HG02642 (cell line): Measurements from ENCODE around the gene TRMT112.
A peak's percentile ranks its signal among the peaks of the same experiment; 100 is the strongest.
"Not testable (repeated sequence)": the region's sequence is repeated elsewhere in the genome, so short reads cannot be mapped to it uniquely, and the experiment has no call there.

Source experiments
- ATAC-seq: cut with Tn5 transposase; IDR thresholded peaks from one replicate; pipeline ENCODE4 v1.9.1; 2021; ENCODE audit warnings: mild to moderate bottlenecking; ENCODE audit not compliant: unreplicated experiment, poor library complexity

The TRMT112 gene

DNA sequence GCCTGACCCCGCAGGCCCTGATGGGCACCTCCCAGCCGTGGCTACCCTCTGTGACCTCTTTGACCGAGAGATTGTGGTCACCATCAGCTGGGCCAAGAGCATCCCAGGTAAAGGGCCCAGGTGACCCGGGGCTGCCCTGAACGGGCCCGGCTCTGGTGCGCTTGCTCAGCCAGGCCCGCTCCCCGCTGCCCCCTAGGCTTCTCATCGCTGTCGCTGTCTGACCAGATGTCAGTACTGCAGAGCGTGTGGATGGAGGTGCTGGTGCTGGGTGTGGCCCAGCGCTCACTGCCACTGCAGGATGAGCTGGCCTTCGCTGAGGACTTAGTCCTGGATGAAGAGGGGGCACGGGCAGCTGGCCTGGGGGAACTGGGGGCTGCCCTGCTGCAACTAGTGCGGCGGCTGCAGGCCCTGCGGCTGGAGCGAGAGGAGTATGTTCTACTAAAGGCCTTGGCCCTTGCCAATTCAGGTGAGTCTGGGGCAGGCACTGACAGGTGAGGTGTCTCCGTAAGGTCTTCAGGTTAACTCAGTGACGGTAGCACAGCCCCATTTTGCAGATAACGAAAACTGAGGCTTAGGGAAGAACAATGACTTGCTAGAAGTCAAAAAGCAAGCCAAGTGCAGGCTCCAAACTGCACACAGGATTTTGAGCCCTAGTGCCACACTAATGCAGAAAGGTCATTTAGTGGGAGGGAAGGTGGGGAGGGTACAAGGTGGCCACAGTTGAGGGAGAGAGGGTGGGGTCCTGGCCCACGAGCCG is 2.4 kb downstream of the TRMT112 start:
- ATAC-seq = no peak

DNA sequence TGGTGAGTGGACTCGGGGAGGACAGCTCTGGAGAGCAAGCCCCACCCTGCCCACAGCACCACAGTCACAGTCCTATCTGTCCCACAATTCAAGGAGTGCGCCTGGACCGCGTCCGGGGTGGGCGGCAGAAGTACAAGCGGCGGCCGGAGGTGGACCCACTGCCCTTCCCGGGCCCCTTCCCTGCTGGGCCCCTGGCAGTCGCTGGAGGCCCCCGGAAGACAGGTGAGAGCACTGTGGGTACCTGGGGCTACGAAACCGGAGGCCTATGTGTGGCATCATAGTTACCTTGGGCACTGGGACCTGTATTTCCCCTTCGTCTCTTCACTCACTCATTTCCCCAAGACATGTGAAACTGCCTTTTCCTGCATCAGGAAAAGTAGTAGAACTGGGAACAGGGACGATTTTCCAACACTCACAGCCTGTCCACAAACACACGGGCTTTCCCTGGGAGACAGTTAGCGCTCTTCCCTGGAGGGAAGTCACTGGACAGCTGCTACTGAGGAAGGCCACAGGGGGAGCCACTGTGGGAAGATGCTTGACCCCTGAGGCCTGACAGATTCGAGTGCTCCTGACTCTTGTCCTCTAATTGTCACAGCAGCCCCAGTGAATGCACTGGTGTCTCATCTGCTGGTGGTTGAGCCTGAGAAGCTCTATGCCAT is 3.1 kb downstream of the TRMT112 start:
- ATAC-seq = no peak

DNA sequence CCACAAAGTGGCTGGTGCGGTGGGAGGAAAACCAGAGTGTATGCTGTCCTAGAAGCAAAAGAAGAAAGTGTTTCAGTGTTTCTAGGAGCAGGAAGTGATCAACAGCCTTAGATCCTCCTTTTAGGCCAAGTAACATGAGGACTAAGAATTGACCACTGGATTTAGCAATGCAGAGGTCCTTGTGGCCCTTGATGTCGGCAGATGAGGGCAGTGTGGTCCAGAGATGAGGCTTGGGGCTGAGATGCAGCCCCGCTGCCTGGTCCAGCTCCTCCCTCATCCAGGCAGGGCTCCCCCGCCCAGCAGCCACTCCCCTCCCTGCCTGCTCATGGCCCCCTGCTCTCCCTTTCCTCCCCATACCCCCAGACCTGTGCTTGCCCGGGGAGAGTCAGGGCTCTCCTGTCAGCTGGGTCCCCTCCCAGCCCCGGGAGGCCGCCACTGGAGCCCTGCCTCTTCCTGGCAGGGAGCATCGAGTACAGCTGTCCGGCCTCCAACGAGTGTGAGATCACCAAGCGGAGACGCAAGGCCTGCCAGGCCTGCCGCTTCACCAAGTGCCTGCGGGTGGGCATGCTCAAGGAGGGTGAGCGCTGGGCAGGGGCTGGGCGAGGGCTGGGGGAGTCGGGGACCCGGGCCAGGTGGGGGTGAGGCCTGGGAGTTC is 3.7 kb downstream of the TRMT112 start:
- ATAC-seq = no peak

DNA sequence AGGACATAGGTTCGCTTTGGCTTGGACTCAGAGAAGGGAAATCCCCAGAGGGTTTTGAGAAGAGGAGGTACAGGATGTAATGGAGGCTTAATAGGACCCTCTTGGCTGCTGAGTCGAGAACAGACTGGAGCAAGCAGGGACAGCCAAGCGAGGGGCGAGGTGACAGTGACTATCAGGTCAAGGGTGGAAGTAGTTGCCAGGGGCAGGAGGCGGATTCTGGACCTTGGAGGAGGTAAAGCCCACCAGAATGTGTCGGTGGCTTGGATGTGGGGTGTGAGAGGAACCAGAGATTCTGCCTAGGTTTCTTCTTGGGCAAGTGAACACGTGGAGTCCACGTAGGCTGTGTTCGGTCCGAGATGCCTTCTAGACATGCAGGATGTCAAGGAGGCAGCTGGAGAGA is 4.4 kb downstream of the TRMT112 start:
- ATAC-seq = no peak

DNA sequence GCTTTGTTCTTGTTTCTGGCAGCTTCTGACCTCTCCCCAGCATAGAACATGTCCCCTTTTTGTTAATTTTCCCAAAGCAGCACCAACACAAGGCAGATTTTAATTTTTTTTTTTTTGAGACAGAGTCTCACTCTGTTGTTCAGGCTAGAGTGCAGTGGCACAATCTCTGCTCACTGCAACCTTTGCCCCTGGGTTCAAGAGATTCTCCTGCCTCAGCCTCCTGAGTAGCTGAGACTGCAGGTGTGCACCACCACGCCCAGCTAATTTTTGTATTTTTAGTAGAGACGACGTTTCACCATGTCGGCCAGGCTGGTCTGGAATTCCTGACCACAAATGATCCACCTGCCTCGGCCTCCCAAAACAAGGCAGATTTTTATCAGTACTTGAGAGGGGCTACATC is 9.6 kb downstream of the TRMT112 start:
- not testable (repeated sequence) for ATAC-seq

DNA sequence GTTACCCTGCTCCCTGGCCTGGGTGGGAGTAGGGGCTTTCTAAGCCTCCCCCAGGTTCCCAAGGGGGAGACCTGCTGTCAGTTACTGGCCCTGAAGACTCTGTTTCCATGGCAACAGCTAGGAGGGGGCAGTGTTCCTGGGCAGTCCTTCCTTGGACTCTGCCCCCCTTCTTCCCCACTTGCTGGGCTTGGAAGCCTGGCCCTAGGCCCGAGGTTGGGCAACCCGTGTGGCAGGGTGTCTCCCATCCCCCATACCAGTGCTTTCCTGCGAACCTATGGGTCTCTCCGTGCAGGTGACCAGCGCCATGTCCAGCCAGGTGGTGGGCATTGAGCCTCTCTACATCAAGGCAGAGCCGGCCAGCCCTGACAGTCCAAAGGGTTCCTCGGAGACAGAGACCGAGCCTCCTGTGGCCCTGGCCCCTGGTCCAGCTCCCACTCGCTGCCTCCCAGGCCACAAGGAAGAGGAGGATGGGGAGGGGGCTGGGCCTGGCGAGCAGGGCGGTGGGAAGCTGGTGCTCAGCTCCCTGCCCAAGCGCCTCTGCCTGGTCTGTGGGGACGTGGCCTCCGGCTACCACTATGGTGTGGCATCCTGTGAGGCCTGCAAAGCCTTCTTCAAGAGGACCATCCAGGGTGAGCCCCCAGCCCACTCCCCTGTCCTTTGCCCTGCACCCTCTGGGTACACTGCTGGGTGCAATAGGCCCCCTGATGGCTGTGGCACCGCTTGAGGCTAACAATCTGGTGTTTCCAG is 10.3 kb downstream of the TRMT112 start:
- no peak for ATAC-seq

DNA sequence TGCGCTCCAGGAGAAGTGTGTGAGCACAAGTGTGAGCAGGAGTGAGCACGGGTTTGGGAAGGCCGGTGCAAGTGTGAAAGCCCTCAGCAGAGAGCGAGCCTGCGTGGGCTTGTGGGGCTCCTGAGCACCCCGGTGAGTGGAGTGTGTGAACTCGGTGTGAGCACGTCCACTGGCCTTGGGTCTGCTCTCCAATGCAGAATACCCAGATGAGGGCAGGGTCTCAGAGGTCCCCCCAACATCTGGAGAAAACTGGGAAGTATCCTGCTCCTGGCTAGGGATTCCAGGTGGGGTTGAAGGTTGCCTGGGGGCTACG is 10.8 kb downstream of the TRMT112 start:
- ATAC-seq = no peak

DNA sequence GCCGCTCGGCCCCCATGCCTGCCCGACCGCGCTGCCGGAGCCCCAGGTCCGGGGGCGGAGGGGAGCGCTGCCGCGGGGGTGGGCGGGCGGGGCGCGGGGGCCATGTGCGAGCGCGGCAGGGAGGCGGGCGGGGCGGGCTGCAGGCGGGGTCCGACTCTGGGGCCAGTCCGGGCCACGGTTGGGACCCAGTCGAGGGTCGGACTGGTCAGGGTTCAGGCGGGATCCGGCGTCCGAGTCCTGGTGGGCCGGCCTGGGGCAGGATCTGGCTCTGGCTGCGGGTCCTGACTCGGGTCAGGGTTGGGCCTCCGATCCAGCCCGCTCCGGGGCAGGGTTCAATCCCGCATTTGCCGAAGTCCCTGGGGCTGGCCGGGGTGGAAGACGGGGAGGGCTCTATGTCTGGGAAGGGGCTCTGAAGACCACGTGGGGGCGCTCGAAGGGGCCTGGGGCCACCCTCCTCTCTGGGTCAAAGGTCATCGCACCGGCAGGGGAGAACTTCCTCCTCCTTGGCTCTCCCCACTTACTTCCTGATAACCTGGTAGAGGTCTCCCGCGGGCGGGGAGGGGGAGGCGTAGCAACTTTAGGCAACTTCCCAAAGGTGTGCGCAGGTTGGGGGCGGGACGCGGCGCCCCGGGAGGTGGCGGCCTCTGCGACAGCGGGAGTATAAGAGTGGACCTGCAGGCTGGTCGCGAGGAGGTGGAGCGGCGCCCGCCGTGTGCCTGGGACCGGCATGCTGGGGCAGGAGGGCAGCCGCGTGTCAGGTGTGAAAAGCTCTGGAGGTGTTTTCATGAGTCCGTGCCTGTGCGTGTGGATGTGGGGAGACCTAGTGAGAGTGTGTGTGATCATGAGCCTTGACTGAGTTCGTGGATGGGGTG is 11.4 kb downstream of the TRMT112 start:
- peak; percentile 30 for ATAC-seq

DNA sequence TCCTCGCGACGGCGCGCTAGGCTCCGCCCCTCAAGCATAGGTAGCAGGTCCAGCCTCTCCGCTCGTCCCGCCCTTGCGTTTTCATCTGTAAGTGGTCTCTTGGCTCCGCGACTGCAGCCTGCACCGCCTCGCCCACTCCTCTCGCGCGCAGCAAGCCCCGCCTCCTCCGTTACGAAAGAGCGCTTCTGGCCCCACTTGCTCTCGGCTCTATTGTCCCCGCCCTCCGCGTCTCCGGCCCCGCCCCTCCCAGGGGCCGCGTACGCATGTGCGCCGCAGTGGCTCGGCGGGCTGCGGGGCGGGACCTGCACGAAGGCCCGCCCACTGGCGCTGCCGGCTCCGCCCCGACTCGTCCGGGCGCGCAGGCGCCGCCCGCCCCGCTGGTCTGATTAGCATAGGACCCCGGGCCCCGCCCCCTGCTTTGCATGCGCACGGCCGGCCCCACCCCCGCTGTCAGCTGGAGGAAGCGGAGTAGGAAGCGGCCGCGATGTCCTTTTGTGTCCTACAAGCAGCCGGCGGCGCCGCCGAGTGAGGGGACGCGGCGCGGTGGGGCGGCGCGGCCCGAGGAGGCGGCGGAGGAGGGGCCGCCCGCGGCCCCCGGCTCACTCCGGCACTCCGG is 12.2 kb downstream of the TRMT112 start, which contains the start of gene ESRRA:
ESRRA (plus strand) TSS at position 450 of the 616 bp plus-strand sequence. CDS start 1,656 bp downstream, outside the sequence.
- peak; percentile 75 for ATAC-seq

DNA sequence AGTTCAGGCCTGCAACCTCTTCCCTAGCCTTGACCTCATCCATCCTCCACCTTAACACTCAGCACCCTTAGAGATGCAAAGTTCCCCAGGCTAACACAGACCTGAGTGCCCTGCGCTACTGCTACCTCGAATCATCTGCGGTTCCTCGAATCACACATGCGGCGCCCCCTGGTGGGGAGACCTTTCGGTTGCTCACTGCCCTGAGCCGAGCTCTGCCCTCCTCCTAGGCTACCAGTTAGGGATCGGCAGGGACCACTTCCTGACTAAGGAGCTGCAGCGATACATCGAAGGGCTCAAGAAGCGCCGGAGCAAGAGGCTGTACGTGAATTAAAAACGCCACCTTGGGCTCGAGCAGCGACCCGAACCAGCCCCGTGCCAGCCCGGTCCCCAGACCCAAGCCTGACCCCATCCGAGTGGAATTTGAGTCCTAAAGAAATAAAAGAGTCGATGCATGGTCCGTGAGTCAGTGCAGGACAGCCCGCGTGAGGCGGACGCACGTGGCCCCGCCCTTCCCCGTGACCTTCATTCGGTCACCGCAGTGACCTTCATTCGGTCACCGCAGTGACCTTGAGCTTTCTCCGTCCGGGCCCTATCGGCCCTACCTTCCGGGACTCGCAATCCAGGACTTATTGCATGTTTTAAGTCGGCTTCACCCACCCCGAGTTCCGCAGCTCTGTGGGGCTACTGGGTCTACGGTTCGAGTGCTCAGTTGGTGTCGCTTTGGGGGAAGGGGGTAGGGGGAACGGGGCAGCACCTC is 12.9 kb downstream of the TRMT112 start:
- ATAC-seq = peak; percentile 30

DNA sequence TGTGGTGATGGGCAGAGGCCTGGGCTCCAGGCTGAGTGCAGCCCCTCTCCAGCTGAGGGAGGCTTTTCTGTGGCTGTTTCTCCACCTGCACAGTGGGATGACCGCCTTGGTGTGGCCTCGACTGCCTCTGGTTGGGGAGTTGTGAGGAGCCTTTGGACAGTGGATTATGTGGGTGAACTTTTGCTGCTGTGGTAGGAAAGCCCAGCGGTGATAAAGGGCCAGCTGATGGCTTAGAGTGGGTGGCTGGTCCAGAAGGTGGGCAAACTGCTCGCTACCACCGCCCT is 13.4 kb downstream of the TRMT112 start:
- no peak for ATAC-seq

DNA sequence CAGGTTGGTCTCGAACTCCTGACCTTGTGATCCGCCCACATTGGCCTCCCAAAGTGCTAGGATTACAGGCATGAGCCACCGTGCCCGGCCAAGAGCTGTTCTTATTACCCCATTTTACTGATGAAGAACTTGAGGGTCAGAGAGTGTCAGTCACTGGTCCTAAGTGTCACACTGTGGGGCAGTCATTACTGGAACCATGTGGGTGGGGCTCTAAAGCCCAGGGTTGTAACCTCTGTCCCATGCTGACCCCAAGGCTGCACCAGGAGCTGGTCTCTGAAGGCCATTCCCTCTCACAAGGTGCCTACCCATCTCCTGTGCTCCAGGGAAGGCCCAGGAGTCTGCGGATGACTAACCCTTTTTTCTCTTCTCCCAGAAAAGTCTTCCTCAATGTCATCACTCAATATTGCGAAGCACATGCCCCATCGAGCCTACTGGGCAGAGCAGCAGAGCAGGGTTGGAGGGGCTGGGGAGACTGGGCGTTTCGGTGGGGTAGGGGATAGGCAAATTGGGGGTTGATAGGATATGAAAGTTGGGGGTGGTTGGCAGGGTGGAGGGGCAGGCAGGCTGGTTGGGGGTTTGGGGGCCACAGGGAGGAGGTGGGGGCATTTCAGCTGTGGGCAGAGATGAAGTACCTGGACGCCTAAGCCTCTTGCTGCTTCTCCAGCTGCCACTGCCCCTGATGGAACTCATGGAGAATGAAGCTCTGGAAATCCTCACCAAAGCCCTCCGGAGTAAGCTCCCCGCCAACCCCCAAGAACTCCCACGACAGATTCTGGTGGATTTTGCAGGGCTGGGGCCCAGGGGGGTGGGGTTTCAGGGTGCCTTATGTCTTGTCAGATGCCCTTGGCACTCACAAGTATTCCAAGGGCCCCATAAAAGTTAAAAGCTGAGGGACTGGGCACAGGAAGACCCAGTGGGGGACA is 14.0 kb downstream of the TRMT112 start:
- ATAC-seq = no peak

DNA sequence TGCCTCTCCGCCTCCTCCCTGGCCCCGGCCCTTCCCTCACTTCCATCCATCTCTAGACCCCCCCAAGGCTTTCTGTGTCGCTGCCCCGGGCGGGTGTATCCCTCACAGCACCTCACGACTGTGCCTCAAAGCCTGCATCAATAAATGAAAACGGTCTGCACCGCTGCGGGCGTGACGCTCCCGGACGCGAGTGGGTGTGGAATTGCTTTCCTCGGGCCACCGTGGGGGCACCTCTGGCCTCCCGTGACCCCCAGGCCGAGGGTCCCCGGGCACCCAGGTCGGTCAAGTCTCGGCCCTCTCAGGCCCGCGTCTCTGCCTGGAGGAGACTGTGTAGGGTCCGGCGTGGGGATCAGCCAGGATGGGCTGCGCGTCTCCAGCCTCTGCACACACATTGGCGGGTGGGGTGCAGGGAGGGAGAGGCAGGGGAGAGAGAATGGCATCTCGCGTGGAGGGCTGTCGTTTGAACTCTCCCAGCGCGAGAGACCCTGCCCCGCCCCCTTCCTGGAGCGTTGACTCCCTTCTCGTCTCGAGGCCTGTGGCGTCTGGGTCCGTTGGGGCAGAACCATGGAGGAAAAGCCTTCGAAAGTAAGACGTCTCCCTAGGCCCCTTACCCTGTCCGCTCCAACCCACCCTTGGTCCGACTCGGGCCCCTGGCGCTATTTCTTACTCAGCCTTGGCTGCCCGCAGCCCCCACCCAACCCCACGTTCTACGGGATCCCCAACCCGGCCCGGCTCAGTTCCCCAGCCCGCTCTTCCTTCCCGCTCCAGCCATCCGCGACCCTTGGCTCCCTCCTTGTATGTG is 17.3 kb downstream of the TRMT112 start, which contains the start of gene CATSPERZ:
CATSPERZ (plus strand) TSS at position 512 of the 802 bp plus-strand sequence; CDS start at position 565, 53 bp downstream.
- no peak for ATAC-seq

DNA sequence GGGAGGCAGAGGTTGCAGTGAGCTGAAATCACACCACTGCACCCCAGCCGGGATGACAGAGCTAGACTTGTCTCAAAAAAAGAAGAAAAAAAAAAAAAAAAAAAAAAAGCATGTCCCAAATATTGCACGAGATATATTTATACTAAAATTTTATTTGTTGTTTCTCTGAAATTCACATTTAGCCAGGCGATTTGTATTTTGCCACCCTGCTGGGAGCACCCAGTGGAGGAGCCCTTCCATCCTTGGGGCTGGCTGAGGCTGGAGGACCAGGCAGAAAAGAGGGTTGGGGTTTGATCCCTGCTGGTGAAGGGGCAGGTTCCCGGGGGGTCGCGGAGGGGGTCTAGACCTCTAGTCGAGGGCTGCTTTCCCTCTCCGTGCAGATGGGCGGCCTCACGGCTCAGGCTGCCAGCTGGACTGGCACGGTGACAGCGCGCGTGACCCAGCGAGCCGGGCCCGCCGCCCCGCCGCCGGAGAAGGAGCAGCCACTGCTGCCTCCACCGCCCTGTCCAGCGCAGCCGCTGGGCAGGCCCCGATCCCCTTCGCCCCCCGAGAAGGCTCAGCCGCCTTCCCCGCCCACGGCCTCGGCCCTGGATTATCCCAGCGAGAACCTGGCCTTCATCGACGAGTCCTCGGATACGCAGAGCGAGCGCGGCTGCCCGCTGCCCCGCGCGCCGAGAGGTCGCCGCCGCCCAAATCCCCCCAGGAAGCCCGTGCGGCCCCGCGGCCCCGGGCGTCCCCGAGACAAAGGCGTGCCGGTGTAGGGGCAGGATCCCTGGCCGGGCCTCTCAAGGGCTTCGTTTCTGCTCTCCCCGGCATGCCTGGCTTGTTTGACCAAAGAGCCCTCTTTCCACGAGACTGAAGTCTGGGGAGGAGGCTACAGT is 18.2 kb downstream of the TRMT112 start:
- ATAC-seq = no peak

DNA sequence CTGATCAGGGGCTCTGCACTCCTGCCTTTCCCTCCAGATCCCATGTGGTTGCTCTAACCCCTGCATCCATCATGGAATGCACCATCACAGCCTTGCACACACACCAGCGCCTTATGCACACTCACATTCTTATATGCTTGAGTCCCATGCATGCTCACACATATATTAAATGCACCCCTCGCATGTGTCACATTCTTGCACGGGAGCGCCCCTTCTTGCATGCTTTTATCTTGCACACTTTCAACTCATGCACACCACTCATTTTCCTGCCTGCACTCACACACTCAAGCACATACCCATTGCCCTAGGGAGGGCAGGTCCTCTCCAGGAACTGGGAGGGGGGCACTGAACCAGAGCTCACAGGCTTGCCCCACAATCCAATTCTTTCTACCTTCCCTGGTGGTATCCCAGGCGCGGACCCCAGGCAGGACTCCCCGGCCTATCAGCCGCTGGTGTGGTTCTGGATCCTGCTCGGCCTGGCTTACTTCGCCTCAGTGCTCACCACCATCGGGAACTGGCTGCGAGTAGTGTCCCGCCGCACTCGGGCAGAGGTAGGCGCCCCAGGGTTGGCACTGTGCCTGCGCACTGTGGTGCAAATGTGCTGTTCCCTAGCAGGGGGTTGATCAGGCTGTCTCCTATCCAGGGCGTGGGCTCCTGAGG is 19.5 kb downstream of the TRMT112 start:
- no peak for ATAC-seq
